ENCODE results near the gene PIP4K2A.
"Not testable (repeated sequence)": the region's sequence is repeated elsewhere in the genome, so short reads cannot be mapped to it uniquely, and the experiment has no call there.

Gene PIP4K2A

GRCh38 chr10:22539579-22540298 is 174.6 kb downstream of the PIP4K2A start:
- Histone ChIP-seq H3K27ac (ENCODE audit: low read depth, low read length) (no peak overlapping the region), H3K36me3 (ENCODE audit: control insufficient read depth, insufficient read depth, low read length) (peaks cover 43% of the 10 kb centered on the region), H3K4me1 (ENCODE audit: control insufficient read depth, insufficient read depth, low read length) (no peaks in the 10 kb centered on the region), H3K4me3 (ENCODE audit: low read depth, low read length) (no peak overlapping the region), H3K9me3 (ENCODE audit: control insufficient read depth, insufficient read depth, low read depth, low read length) (no peaks in the 10 kb centered on the region), H3K9ac (ENCODE audit: low read length) (no peak overlapping the region), H3K27me3 (ENCODE audit: control insufficient read depth, insufficient read depth, low read length) (no peaks in the 10 kb centered on the region)

DNA sequence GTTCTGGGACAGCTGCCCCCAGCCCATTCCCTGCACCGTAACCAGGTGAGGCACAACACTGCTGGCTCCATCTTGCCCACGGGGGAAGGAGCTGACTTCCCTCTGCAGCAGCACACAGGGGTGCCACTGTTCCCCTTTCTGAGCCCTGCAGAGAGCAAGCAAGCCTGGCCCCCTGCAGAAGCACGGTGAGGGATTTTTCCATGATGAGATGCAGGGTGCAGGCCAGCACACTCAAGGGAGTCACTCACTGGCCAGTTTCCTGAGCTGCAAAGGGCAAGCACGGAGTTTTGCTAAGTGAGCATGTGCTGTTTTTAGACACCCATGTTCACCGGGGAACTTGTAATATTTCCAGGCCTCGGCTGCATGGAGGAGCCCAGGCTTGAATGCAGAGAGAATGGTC is 176.6 kb downstream of the PIP4K2A start:
- no peak overlapping the region for H3K9ac ChIP-seq (ENCODE audit: low read length)
- H3K9me3 ChIP-seq (ENCODE audit: control insufficient read depth, insufficient read depth, low read depth, low read length) = no peaks in the 10 kb centered on the region
- H3K36me3 ChIP-seq (ENCODE audit: control insufficient read depth, insufficient read depth, low read length) = peaks cover 43% of the 10 kb centered on the region
- no peak overlapping the region for H3K4me3 ChIP-seq (ENCODE audit: low read depth, low read length)
- no peaks in the 10 kb centered on the region for H3K4me1 ChIP-seq (ENCODE audit: control insufficient read depth, insufficient read depth, low read length)
- H3K27ac ChIP-seq (ENCODE audit: low read depth, low read length) = no peak overlapping the region
- H3K27me3 ChIP-seq (ENCODE audit: control insufficient read depth, insufficient read depth, low read length) = no peaks in the 10 kb centered on the region

DNA sequence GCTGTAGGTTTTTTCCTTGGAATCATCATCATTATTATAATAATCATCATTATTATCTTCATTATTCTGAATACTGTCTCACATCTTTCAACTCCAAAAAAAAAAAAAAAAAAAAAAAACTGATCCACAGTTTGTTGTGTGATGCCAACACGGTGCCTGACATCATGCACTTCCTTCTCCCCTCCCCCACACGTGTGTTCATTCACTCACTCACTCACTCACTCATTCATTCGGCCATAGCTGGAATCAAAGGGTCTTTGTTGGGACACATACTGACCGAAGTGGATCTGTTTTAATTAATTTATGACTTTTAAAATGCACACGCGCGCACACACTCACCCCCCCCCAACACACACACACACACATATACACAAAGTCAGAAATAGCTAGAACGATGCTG is 177.8 kb downstream of the PIP4K2A start:
- Histone ChIP-seq H3K9me3 (ENCODE audit: control insufficient read depth, insufficient read depth, low read depth, low read length) (no peaks in the 10 kb centered on the region), H3K36me3 (ENCODE audit: control insufficient read depth, insufficient read depth, low read length) (peaks cover 35% of the 10 kb centered on the region), H3K4me3 (ENCODE audit: low read depth, low read length) (no peak overlapping the region), H3K27me3 (ENCODE audit: control insufficient read depth, insufficient read depth, low read length) (no peaks in the 10 kb centered on the region), H3K27ac (ENCODE audit: low read depth, low read length) (no peak overlapping the region), H3K9ac (ENCODE audit: low read length) (no peak overlapping the region), H3K4me1 (ENCODE audit: control insufficient read depth, insufficient read depth, low read length) (no peaks in the 10 kb centered on the region)

- no peaks in the 10 kb centered on the region for H3K27me3 ChIP-seq (ENCODE audit: control insufficient read depth, insufficient read depth, low read length)
- H3K9me3 ChIP-seq (ENCODE audit: control insufficient read depth, insufficient read depth, low read depth, low read length) = peaks cover 6% of the 10 kb centered on the region
- H3K4me3 ChIP-seq (ENCODE audit: low read depth, low read length) = no peak overlapping the region
- H3K36me3 ChIP-seq (ENCODE audit: control insufficient read depth, insufficient read depth, low read length) = peaks cover 22% of the 10 kb centered on the region
- H3K4me1 ChIP-seq (ENCODE audit: control insufficient read depth, insufficient read depth, low read length) = no peaks in the 10 kb centered on the region
- no peak overlapping the region for H3K9ac ChIP-seq (ENCODE audit: low read length)
- H3K27ac ChIP-seq (ENCODE audit: low read depth, low read length) = no peak overlapping the region
Measured at GRCh38 chr10:22534849-22535604, 179.4 kb downstream of the PIP4K2A start.

DNA sequence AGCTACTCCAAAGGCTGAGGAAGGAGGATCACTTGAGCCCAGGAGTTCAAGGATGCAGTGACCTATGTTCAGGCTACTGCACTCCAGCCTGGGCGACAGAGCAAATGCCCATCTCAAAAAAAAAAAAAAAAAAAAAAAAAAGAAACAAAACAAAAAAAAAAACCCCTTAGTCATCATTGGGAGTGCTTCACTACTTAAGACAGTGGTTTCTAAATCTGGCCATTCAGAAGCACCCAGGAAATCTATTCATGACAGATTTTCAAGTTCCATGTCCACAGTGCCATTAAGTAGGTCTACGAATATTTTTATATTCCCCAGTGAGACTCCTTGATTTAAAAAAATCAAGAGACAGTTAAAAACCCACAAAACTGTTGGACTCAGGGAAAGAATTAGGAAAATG is 182.9 kb downstream of the PIP4K2A start:
- no peak overlapping the region for H3K4me3 ChIP-seq (ENCODE audit: low read depth, low read length)

GRCh38 chr10:22531008-22531407 is 183.4 kb downstream of the PIP4K2A start:
- no peak overlapping the region for H3K4me3 ChIP-seq (ENCODE audit: low read depth, low read length)
- H3K36me3 ChIP-seq (ENCODE audit: control insufficient read depth, insufficient read depth, low read length) = no peaks in the 10 kb centered on the region
- H3K27me3 ChIP-seq (ENCODE audit: control insufficient read depth, insufficient read depth, low read length) = no peaks in the 10 kb centered on the region
- peaks cover 10% of the 10 kb centered on the region for H3K9me3 ChIP-seq (ENCODE audit: control insufficient read depth, insufficient read depth, low read depth, low read length)
- no peaks in the 10 kb centered on the region for H3K4me1 ChIP-seq (ENCODE audit: control insufficient read depth, insufficient read depth, low read length)
- H3K9ac ChIP-seq (ENCODE audit: low read length) = no peak overlapping the region
- no peak overlapping the region for H3K27ac ChIP-seq (ENCODE audit: low read depth, low read length)

More for the DNA sequence above, 182.9 kb downstream of the PIP4K2A start:
- Histone ChIP-seq H3K27ac (ENCODE audit: low read depth, low read length) (no peak overlapping the region), H3K27me3 (ENCODE audit: control insufficient read depth, insufficient read depth, low read length) (no peaks in the 10 kb centered on the region), H3K9me3 (ENCODE audit: control insufficient read depth, insufficient read depth, low read depth, low read length) (peaks cover 10% of the 10 kb centered on the region), H3K4me1 (ENCODE audit: control insufficient read depth, insufficient read depth, low read length) (no peaks in the 10 kb centered on the region), H3K9ac (ENCODE audit: low read length) (no peak overlapping the region), H3K36me3 (ENCODE audit: control insufficient read depth, insufficient read depth, low read length) (no peaks in the 10 kb centered on the region)

DNA sequence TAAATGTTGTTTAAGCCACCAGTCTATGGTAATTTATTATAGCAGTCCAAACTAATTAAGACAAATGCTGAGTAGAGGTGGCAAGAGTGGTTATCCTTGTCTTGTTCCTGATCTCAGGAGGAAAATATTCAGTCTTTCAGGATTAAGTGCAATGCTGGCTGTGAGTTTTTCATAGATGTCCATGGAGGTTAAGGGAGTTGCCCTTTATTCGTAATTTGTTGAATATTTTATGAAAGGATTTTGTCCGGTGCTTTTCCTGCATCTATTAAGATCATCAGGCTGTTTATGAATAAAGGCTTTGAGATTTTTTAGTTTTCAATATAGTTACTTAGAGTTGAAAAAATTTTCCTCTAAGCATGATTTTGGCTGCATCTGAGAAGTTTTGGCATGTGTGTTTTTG is 186.9 kb downstream of the PIP4K2A start:
- Histone ChIP-seq H3K9me3 (ENCODE audit: control insufficient read depth, insufficient read depth, low read depth, low read length) (peaks cover 10% of the 10 kb centered on the region), H3K4me1 (ENCODE audit: control insufficient read depth, insufficient read depth, low read length) (no peaks in the 10 kb centered on the region), H3K9ac (ENCODE audit: low read length) (no peak overlapping the region), H3K27ac (ENCODE audit: low read depth, low read length) (no peak overlapping the region), H3K36me3 (ENCODE audit: control insufficient read depth, insufficient read depth, low read length) (no peaks in the 10 kb centered on the region), H3K4me3 (ENCODE audit: low read depth, low read length) (no peak overlapping the region), H3K27me3 (ENCODE audit: control insufficient read depth, insufficient read depth, low read length) (no peaks in the 10 kb centered on the region)

- not testable (repeated sequence) for H3K4me1 ChIP-seq (ENCODE audit: control insufficient read depth, insufficient read depth, low read length); H3K4me3 ChIP-seq (ENCODE audit: low read depth, low read length); H3K9ac ChIP-seq (ENCODE audit: low read length); H3K27me3 ChIP-seq (ENCODE audit: control insufficient read depth, insufficient read depth, low read length); H3K9me3 ChIP-seq (ENCODE audit: control insufficient read depth, insufficient read depth, low read depth, low read length); H3K36me3 ChIP-seq (ENCODE audit: control insufficient read depth, insufficient read depth, low read length); H3K27ac ChIP-seq (ENCODE audit: low read depth, low read length)
Measured at GRCh38 chr10:22524333-22524732, 190.0 kb downstream of the PIP4K2A start.

DNA sequence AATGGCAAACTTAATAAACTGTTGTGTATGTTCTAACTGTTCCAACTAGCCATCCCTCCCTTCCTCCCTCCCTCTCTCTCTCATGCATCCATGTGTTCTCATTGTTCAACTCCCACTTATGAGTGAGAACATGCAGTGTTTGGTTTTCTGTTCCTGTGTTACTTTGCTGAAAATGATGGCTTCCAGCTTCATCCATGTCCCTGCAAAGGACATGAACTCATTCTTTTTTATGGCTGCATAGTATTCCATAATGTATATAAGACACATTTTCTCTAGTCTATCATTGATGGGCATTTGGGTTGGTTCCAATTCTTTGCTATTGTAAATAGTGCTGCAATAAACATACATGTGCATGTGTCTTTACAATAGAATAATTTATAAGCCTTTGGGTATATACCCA is 193.7 kb downstream of the PIP4K2A start:
- not testable (repeated sequence) for H3K9ac ChIP-seq (ENCODE audit: low read length); H3K36me3 ChIP-seq (ENCODE audit: control insufficient read depth, insufficient read depth, low read length); H3K9me3 ChIP-seq (ENCODE audit: control insufficient read depth, insufficient read depth, low read depth, low read length); H3K4me3 ChIP-seq (ENCODE audit: low read depth, low read length); H3K4me1 ChIP-seq (ENCODE audit: control insufficient read depth, insufficient read depth, low read length); H3K27me3 ChIP-seq (ENCODE audit: control insufficient read depth, insufficient read depth, low read length); H3K27ac ChIP-seq (ENCODE audit: low read depth, low read length)

DNA sequence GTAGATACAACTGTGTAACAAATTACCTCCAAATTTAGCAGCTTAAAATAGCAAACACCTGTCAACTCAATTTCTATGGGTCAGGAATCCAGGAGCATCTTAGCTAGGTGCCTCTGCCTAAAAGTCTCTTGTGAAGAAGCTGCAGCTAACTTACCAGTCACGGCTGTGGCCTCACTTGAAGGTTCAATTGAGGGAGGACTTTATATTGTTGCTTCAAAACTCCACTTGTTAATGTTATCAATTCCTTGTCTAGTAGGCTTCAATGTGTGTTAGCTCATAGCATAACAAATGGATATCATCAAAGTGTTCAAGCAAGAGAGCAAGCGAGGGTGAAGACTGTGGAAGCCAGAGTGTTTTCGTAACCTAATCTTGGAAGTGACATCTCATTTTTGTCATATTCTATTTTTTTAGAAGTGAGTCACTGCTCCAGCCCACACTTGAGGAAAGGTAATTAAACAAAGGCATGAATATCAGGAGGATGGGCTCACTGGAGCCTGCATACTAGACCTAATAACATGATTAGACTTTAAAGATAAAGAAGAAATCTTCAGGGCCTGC is 196.1 kb downstream of the PIP4K2A start:
- Histone ChIP-seq H3K4me3 (ENCODE audit: low read depth, low read length) (no peak overlapping the region), H3K36me3 (ENCODE audit: control insufficient read depth, insufficient read depth, low read length) (no peaks in the 10 kb centered on the region), H3K4me1 (ENCODE audit: control insufficient read depth, insufficient read depth, low read length) (peaks cover 4% of the 10 kb centered on the region), H3K27me3 (ENCODE audit: control insufficient read depth, insufficient read depth, low read length) (peaks cover 17% of the 10 kb centered on the region), H3K9ac (ENCODE audit: low read length) (no peak overlapping the region), H3K27ac (ENCODE audit: low read depth, low read length) (no peak overlapping the region), H3K9me3 (ENCODE audit: control insufficient read depth, insufficient read depth, low read depth, low read length) (no peaks in the 10 kb centered on the region)

GRCh38 chr10:22515009-22515408 is 199.4 kb downstream of the PIP4K2A start:
- Histone ChIP-seq H3K4me3 (ENCODE audit: low read depth, low read length) (no peak overlapping the region), H3K36me3 (ENCODE audit: control insufficient read depth, insufficient read depth, low read length) (no peaks in the 10 kb centered on the region), H3K27ac (ENCODE audit: low read depth, low read length) (no peak overlapping the region), H3K9ac (ENCODE audit: low read length) (no peak overlapping the region), H3K9me3 (ENCODE audit: control insufficient read depth, insufficient read depth, low read depth, low read length) (no peaks in the 10 kb centered on the region), H3K4me1 (ENCODE audit: control insufficient read depth, insufficient read depth, low read length) (peaks cover 4% of the 10 kb centered on the region), H3K27me3 (ENCODE audit: control insufficient read depth, insufficient read depth, low read length) (peaks cover 17% of the 10 kb centered on the region)

Data from HUES6 (cell line).